Endothelial cell of umbilical vein (primary cell): Measurements from ENCODE around the gene GTF2F1. TPM values are rescaled to one million over a fixed set of nuclear protein-coding genes. Genes with fewer than 3 reads are reported as not detected.

ENCODE experiments used
- BruUV-seq: library from RNA; stranded (reverse); fragments of 400-500 nt; replicated peaks from 2 replicates; lab custom pipeline; 2021; lab: Mats Ljungman, UMichigan
- CTCF ChIA-PET: fragments of 300-600, 350-600 bp; sonication (Branson Sonifier 250); formaldehyde crosslinking; loops from one replicate; lab custom pipeline; 2021; ENCODE audit warnings: antibody characterized with exemption, inconsistent platforms; lab: Charles Lee
- POLR2A ChIA-PET: fragments of 300-600, 350-600 bp; sonication (Branson Sonifier 250); formaldehyde crosslinking; loops from one replicate; lab custom pipeline; 2021; ENCODE audit warnings: antibody characterized with exemption, inconsistent platforms; lab: Charles Lee
- DNase-seq: peaks from one replicate; pipeline ENCODE4 v3.0.0-alpha.2; 2011; ENCODE audit warnings: low read depth, low spot score
- FAIRE-seq: peaks from 2 replicates; lab custom pipeline; 2011; peaks lifted over from hg19 to GRCh38; lab: Jason Lieb, UNC
- H2AFZ ChIP-seq: 2 replicates; pipeline ENCODE4 v1.6.0; 2012; ENCODE audit warnings: low read depth, low read length, control low read depth, inconsistent platforms
- H3K27ac ChIP-seq: 2 replicates; pipeline ENCODE4 v1.5.1; 2011; ENCODE audit warnings: low read depth, mild to moderate bottlenecking, control low read depth, low read length, moderate library complexity; ENCODE audit not compliant: insufficient read depth
- H3K27me3 ChIP-seq, 2 experiments: 2 replicates each; pipeline versions ENCODE4 v1.6.0 to v1.6.1; 2011; ENCODE audit warnings: low read length in 2 of 2, mixed read lengths in 1 of 2; ENCODE audit not compliant: control insufficient read depth in 2 of 2, insufficient read depth in 2 of 2
- H3K36me3 ChIP-seq, 2 experiments: 2 replicates in 1 of 2; 3 replicates in 1 of 2; pipeline ENCODE4 v1.5.1; 2011; ENCODE audit warnings: low read length in 2 of 2, mild to moderate bottlenecking in 1 of 2, moderate library complexity in 1 of 2; ENCODE audit not compliant: control insufficient read depth in 2 of 2, insufficient read depth in 2 of 2; ENCODE audit errors: extremely low read depth in 1 of 2
- H3K4me1 ChIP-seq: 3 replicates; pipeline ENCODE4 v1.5.1; 2011; ENCODE audit warnings: mild to moderate bottlenecking, low read length; ENCODE audit not compliant: control insufficient read depth, insufficient read depth; ENCODE audit errors: extremely low read depth
- H3K4me2 ChIP-seq: 2 replicates; pipeline ENCODE4 v1.6.1; 2011; ENCODE audit warnings: low read length, control low read depth, mixed read lengths; ENCODE audit not compliant: insufficient read depth
- H3K4me3 ChIP-seq, 3 experiments: fragments of 200-600 bp in 1 of 3; sonication (generic), shearing (Covaris generic) in 1 of 3; replicated peaks in 1 of 3; 2 replicates each; pipeline ENCODE4 v1.5.1; 2011 to 2016; ENCODE audit warnings: control low read depth in 3 of 3, low read length in 3 of 3, mild to moderate bottlenecking in 2 of 3, inconsistent platforms in 1 of 3, low read depth in 1 of 3, moderate library complexity in 1 of 3; ENCODE audit not compliant: insufficient read depth in 1 of 3
- H3K79me2 ChIP-seq: 2 replicates; pipeline ENCODE4 v1.6.0; 2012; ENCODE audit warnings: low read length, inconsistent platforms; ENCODE audit not compliant: control insufficient read depth, insufficient read depth
- H3K9ac ChIP-seq: replicated peaks from 2 replicates; pipeline ENCODE3; 2011; ENCODE audit warnings: low read length, control low read depth; ENCODE audit not compliant: insufficient read depth; ENCODE audit errors: extremely low read depth
- H3K9me1 ChIP-seq: replicated peaks from 3 replicates; pipeline ENCODE4 v1.6.0; 2011; ENCODE audit warnings: mild to moderate bottlenecking, low read length; ENCODE audit not compliant: control insufficient read depth, insufficient read depth; ENCODE audit errors: extremely low read depth
- H3K9me3 ChIP-seq: replicated peaks from 2 replicates; pipeline ENCODE4 v1.5.1; 2012; ENCODE audit warnings: low read length, inconsistent platforms; ENCODE audit not compliant: control insufficient read depth, insufficient read depth
- H4K20me1 ChIP-seq: replicated peaks from 2 replicates; pipeline ENCODE3; 2011; ENCODE audit warnings: mild to moderate bottlenecking, low read length; ENCODE audit not compliant: control insufficient read depth, insufficient read depth; ENCODE audit errors: extremely low read depth
- EZH2 ChIP-seq: IDR thresholded peaks from 2 replicates; pipeline ENCODE4 v1.6.1; 2012; ENCODE audit warnings: borderline replicate concordance, low read depth, mild to moderate bottlenecking, moderate library complexity, low read length, inconsistent platforms; ENCODE audit not compliant: severe bottlenecking
- FOS ChIP-seq: IDR thresholded peaks from 2 replicates; pipeline ENCODE4 v1.6.1; 2011; ENCODE audit warnings: mild to moderate bottlenecking, low read length, moderate library complexity, borderline replicate concordance; ENCODE audit not compliant: insufficient read depth
- GATA2 ChIP-seq: IDR thresholded peaks from 2 replicates; pipeline ENCODE4 v1.7.0; 2011; ENCODE audit warnings: low read depth, mild to moderate bottlenecking, moderate library complexity, mixed read lengths, low read length; ENCODE audit not compliant: insufficient read length, insufficient read depth
- JUN ChIP-seq: IDR thresholded peaks from 2 replicates; pipeline ENCODE4 v1.6.1; 2011; ENCODE audit warnings: borderline replicate concordance, low read depth; ENCODE audit not compliant: insufficient read length, insufficient read depth
- MYC ChIP-seq: IDR thresholded peaks from one replicate; pipeline ENCODE4 v1.6.1; 2011; ENCODE audit warnings: mild to moderate bottlenecking, low read depth, low read length
- POLR2A ChIP-seq: IDR thresholded peaks from 2 replicates; pipeline ENCODE4 v1.6.1; 2012; ENCODE audit warnings: low read depth, mild to moderate bottlenecking, control low read depth, low read length
- POLR2AphosphoS5 ChIP-seq: IDR thresholded peaks from 2 replicates; pipeline ENCODE4 v1.6.1; 2012; ENCODE audit warnings: low read depth, mild to moderate bottlenecking, control low read depth, low read length, moderate library complexity; ENCODE audit not compliant: insufficient read depth
- dilution Hi-C: fragments of 300-500 bp; cut with MboI; formaldehyde crosslinking; loops from one replicate; pipeline ENCODE4 v1.15.0; 2019; ENCODE audit warnings: low sequenced_read_pairs; ENCODE audit not compliant: extremely low pct_ligation_motif_present
- intact Hi-C: fragments of 100-400 bp; cut with micrococcal nuclease; formaldehyde crosslinking; loops from one replicate; pipeline ENCODE4 v1.10.0; 2022
- polyA plus RNA-seq, 4 experiments: library from polyadenylated mRNA; depleted of rRNA in 3 of 4; stranded (reverse) in 3 of 4; unstranded in 1 of 4; fragments of >200 nt; gene quantifications; 2 replicates each; pipeline versions ENCODE4 v1.2.1 to v1.2.3, GENCODE V29; 2011 to 2012; ENCODE audit warnings: missing spikeins in 1 of 4
- total RNA-seq: library from RNA; stranded (reverse); gene quantifications from 2 replicates; pipeline ENCODE4 v1.2.3, GENCODE V29; 2021
- TF ChIP-seq, protein P1 (sequence below), 2 donors: IDR thresholded peaks; 1 replicate in 1 of 2; 2 replicates in 1 of 2; pipeline ENCODE4 v1.5.1; 2011; ENCODE audit warnings: low read length in 2 of 2, mild to moderate bottlenecking in 2 of 2, moderate library complexity in 2 of 2, control low read depth in 1 of 2, inconsistent platforms in 1 of 2, low read depth in 1 of 2; ENCODE audit not compliant: insufficient read depth in 1 of 2; ENCODE audit errors: extremely low read depth in 1 of 2
- TF ChIP-seq, protein P2 (sequence below): IDR thresholded peaks from 2 replicates; pipeline ENCODE4 v1.6.1; 2011; ENCODE audit not compliant: insufficient read depth, insufficient read length

The GTF2F1 gene
- total and polyA plus RNA-seq, 2 donors (not counting 3 experiments of a cell fraction or from before 2014, with no cell fraction given), result 44.8 to 56.4 TPM

DNA sequence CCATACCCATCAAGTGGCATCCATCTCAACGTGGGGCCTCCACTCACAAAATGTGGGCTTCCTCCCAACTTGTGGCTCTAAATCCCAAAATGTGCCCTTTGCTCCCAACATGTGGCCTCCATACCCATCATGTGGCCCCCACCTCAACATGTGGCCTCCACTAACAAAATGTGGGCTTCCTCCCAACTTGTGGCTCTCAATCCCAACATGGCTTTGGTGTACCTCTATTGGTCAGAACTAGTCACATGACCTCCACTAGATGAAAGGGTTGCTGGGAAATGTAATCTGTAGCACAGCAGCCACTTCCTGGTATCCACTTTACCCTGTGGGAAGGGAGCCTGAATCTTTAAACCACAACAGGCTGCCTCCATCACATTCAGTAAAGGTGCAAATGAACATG lies 49.5 kb downstream of the GTF2F1 start:
- H3K27ac ChIP-seq, result no peak overlapping the region
- no peaks in the 10 kb centered on the region for H3K36me3 ChIP-seq
- no peaks in the 10 kb centered on the region for H3K4me1 ChIP-seq
- no peak for DNase-seq
- TF ChIP-seq POLR2AphosphoS5, result no peak
- TF ChIP-seq JUN, result no peak
- no peak for TF ChIP-seq FOS
- TF ChIP-seq, protein P1, sequence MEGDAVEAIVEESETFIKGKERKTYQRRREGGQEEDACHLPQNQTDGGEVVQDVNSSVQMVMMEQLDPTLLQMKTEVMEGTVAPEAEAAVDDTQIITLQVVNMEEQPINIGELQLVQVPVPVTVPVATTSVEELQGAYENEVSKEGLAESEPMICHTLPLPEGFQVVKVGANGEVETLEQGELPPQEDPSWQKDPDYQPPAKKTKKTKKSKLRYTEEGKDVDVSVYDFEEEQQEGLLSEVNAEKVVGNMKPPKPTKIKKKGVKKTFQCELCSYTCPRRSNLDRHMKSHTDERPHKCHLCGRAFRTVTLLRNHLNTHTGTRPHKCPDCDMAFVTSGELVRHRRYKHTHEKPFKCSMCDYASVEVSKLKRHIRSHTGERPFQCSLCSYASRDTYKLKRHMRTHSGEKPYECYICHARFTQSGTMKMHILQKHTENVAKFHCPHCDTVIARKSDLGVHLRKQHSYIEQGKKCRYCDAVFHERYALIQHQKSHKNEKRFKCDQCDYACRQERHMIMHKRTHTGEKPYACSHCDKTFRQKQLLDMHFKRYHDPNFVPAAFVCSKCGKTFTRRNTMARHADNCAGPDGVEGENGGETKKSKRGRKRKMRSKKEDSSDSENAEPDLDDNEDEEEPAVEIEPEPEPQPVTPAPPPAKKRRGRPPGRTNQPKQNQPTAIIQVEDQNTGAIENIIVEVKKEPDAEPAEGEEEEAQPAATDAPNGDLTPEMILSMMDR (IDR thresholded peaks at IDR 0.05; ENCODE audit: extremely low read depth in 1 of 2, insufficient read depth in 1 of 2, low read depth in 1 of 2, low read length in 2 of 2), result no peak
- TF ChIP-seq POLR2A, result no peak
- H2AFZ ChIP-seq, result no peak overlapping the region
- H3K9me3 ChIP-seq, result no peaks in the 10 kb centered on the region
- no peak overlapping the region for H3K4me2 ChIP-seq
- no peak overlapping the region for H3K4me3 ChIP-seq
- dilution Hi-C loops (no loop called here), intact Hi-C loops (no loop called here)
- FAIRE-seq, result no peak
- H3K9ac ChIP-seq, result no peak overlapping the region
- H3K79me2 ChIP-seq, result no peaks in the 10 kb centered on the region
- ChIA-PET POLR2A (no interaction called here), CTCF (no interaction called here)
- no peaks in the 10 kb centered on the region for H3K9me1 ChIP-seq
- H3K27me3 ChIP-seq, result no peaks in the 10 kb centered on the region
- H4K20me1 ChIP-seq, result no peaks in the 10 kb centered on the region
- no TSS peak for BruUV-seq

DNA sequence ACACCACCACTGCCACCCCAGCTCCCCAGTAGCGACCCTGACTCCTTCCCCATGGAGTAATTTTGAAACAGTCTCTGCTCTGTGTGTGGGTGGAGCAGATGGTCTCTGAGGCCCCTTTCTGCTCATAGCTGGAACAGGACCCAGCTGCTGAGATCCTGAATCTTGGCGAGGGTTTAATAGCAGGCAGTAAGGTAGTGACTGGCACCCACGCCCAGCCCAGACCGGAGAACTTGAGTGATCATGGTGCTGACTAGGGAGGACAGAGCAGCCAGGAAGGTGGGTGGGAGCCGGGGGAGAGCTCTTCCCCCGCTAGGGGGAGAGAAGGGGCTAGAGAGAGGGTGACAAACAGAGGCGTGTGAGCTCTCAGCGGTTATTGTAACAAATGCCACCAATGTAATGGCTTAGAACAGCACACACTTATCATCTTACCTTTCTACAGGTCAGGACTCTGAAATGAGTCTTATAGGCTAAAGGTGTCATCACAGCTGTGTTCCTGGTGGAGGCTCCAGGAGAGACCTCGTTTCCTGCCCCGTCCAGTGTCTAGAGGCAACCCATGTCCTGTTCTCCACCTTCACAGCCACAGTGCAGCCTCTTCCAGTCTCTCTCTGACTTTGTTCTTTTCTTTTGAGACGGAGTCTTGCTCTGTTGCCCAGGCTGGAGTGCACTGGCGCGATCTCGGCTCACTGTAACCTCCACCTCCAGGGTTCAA lies 52.3 kb downstream of the GTF2F1 start:
- dilution Hi-C loops, result no loop called here
- H3K79me2 ChIP-seq, result no peaks in the 10 kb centered on the region
- intact Hi-C loops, result no loop called here
- no peaks in the 10 kb centered on the region for H3K4me1 ChIP-seq
- no peak overlapping the region for H2AFZ ChIP-seq
- no TSS peak for BruUV-seq
- H3K9me1 ChIP-seq, result no peaks in the 10 kb centered on the region
- H3K4me2 ChIP-seq, result no peak overlapping the region
- no peaks in the 10 kb centered on the region for H3K27me3 ChIP-seq
- DNase-seq, result no peak
- TF ChIP-seq, protein P1 (IDR thresholded peaks at IDR 0.05; ENCODE audit: extremely low read depth in 1 of 2, insufficient read depth in 1 of 2, low read depth in 1 of 2, low read length in 2 of 2), result no peak
- no peak for TF ChIP-seq JUN
- TF ChIP-seq GATA2, result no peak
- TF ChIP-seq, protein P2, sequence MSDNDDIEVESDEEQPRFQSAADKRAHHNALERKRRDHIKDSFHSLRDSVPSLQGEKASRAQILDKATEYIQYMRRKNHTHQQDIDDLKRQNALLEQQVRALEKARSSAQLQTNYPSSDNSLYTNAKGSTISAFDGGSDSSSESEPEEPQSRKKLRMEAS, result no peak
- no peak for TF ChIP-seq POLR2AphosphoS5
- TF ChIP-seq POLR2A, result no peak
- TF ChIP-seq MYC, result no peak
- no peak for TF ChIP-seq EZH2
- TF ChIP-seq FOS, result no peak
- no peak overlapping the region for H3K4me3 ChIP-seq
- no peaks in the 10 kb centered on the region for H3K9me3 ChIP-seq
- POLR2A ChIA-PET, result no interaction called here
- H3K36me3 ChIP-seq, result no peaks in the 10 kb centered on the region
- CTCF ChIA-PET, result interaction anchor here (1.2 kb wide), 1 partner anchor 13 kb away, joined by 3 read pairs; no protein-coding TSS in a partner anchor
- no peak for FAIRE-seq
- H4K20me1 ChIP-seq, result no peaks in the 10 kb centered on the region
- no peak overlapping the region for H3K27ac ChIP-seq
- no peak overlapping the region for H3K9ac ChIP-seq
